ENCODE results near the gene SPTB.

- TF ChIP-seq CTCF (IDR thresholded peaks at IDR 0.05; ENCODE audit: insufficient read depth, low read length, poor library complexity, severe bottlenecking), result no peak
- TF ChIP-seq EZH2phosphoT487 (conservative IDR thresholded peaks at IDR 0.05; ENCODE audit: low read length), result no peak
These were observed 44.3 kb downstream of the SPTB start for GRCh38 chr14:64835431-64835830.

Measured in SU-DHL-6 (cell line).